GM18870 (cell line): ENCODE measurements around the gene SOCS1.

Experiments used
- ATAC-seq: cut with Tn5 transposase; IDR thresholded peaks from one replicate; pipeline ENCODE4 v1.9.1; 2021; ENCODE audit warnings: moderate library complexity; ENCODE audit not compliant: unreplicated experiment

Gene SOCS1

DNA sequence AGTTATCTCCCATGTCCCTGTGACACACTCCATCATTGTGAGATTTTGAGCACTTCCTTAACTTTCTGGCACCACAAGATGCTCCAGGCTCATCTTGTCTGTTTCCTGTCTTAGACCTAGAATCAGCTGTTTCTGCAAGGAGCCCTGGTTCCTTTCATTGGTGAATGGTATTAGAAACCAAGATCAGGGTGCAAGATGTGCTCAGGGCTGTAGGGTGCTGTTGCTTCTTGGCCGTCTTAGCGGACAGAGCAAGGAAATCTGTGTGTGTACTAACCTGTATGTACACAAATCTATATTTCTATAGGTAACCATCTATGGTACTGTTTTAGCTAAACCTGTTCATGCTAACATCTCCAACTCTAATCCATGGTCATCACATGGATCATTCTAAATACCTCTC lies 33.2 kb upstream of the SOCS1 start:
- no peak for ATAC-seq

DNA sequence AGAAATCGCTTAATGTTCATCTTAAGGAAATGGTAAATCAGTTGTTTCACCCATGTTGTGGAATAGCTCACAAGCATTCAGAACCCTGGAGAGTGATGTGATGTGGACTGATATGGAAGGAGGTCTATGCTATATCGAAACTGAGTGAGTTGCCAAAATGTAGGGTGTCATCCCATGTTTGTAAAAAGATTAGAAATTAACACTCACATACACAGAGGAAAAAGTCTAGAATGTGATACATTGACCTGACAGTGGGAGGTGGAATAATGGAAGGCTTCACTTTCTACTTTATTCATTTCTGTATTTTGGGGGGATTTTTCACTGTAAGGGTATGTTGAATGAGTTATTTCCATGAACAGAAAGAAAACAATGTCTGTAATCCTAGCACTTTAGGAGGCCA lies 29.8 kb upstream of the SOCS1 start:
- ATAC-seq = no peak

DNA sequence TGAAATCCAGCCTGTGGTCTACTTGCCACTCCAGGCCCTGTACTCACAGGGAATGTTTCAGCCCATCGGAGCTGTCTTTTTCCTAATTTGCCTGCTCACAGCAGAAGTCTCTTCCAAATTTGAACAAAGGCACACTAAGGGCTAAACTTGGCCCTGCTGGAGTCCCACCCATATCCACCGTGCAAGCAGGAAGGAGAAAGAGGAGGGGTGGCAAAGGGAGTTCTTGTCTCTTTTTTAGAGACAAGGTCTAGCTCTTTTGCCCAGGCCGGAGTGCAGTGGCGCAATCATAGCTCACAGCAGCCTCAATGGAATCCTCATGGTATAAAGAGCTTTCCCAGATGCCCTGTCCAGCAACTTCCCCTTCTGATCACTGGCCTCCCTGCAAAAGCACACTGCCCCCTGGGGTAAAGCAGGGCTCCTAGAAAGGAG lies 27.8 kb upstream of the SOCS1 start:
- no peak for ATAC-seq

DNA sequence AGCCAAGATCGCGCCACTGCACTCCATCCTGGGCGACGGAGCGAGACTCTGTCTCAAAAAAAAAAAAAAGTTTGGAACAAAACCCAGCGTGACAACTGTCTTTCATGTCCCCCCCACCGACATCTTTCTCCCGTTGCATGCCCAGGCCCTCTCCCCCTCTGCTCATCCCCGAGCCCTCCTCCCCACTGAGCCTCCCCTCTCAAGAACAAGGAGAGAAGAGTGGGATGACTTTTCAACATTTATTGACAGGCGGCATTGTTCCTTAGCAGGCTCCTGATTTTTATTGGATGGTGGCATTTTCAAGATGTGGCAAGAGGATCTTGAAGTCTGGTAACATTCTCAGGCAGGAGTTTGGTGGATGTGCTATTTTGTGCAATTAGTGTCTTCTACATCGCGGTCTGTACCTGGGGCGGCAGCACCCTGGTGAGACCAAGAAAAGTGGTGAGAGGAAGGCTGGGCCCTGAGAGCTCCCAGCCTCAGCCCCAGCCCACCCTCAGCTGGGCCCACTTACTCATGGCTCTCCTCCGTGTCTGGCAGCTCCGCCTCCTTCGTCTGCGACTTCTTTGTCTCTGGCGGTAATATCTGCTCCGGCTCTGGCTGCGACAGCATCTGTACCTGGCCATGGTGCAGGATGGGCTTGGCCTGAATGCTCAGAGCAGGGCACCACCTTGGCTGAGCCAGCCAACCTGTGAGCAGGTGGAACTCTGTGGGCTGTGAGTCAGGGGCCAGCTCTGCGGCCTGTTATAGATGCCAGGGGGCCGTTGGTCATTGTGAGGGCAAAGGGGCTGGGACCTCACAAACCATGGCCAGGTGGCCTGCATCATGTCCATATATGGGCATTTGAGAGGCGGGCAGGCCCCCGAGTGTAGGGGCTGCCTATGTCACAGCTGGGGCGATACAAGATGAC lies 24.9 kb upstream of the SOCS1 start, which contains the start of gene PRM1:
PRM1 (minus strand) TSS at position 715 of the 907 bp plus-strand sequence; CDS start at position 623, 92 bp downstream.
- ATAC-seq = no peak

DNA sequence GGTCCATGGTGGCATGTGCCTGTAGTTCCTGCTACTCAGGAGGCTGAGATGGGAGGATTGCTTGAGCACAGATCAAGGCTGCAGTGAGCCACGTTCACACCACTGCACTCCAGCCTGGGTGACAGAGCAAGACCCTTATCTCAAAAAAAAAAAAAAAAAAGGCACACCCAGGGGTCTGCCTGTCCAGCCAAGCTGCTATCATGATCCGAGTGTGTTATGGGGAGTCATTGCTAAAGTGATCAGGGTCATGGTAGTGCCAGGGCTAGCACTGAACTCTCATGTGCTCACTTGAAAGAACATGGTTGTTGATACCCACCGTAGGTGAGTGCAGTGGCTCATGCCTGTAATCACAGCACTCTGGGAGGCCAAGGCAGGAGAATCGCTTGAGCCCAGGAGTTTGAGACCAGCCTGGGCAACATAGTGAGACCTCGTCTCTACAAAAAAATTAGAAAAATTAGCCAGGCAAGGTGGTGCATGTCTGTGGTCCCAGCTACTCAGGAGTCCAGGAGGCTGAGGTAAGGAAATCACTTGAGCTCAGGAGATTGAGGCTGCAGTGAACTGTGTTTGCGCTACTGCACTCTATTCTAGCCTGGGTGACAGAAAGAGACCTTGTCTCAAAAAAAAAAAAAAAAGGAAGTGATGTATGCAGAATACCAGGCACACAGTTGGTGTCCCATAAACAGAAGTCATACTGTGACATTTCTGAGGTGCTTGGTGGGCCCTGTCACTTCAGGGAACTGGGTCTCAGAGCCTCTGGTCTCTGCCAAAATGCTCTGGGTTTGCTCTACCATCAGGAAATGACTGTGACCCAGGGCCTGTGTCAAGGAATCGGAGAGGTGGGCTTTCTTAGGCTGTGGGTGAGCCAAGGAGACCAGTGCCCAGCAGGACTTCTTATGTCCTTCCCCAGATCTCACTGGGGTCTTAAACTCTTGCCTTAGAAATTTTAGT lies 23.0 kb upstream of the SOCS1 start:
- no peak for ATAC-seq

DNA sequence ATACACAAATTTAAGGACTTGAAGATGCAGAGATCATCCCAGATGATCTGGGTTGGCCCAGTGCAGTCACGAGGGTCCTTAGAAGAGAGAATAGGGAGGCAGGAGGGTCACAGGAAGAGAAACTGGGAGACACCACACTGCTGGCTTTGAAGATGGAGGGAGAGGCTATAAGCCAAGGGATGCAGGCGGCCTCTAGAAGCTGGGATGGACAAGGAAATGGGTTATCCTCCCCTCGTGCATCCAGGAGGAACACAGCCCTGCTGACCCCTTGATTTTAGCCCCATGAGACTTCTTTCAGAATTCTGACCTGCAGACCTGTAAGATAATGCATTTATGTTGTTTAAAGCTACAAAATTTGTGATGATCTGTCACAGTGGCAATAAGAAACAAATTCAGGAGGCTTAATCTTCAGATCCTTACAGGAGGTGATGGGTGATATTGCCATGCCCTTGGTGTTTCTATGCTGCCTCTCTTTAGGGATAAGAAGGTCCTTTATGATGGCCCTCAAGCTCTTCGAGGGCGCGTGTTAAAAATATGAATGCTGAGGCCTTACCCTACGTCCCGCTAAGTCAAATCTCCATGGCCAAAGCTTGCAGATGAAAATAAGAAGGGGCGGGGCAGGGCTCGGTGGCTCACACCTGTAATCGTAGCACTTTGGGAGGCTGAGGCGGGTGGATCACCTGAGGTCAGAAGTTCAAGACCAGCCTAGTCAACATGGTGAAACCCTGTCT lies 21.8 kb upstream of the SOCS1 start:
- ATAC-seq = no peak

DNA sequence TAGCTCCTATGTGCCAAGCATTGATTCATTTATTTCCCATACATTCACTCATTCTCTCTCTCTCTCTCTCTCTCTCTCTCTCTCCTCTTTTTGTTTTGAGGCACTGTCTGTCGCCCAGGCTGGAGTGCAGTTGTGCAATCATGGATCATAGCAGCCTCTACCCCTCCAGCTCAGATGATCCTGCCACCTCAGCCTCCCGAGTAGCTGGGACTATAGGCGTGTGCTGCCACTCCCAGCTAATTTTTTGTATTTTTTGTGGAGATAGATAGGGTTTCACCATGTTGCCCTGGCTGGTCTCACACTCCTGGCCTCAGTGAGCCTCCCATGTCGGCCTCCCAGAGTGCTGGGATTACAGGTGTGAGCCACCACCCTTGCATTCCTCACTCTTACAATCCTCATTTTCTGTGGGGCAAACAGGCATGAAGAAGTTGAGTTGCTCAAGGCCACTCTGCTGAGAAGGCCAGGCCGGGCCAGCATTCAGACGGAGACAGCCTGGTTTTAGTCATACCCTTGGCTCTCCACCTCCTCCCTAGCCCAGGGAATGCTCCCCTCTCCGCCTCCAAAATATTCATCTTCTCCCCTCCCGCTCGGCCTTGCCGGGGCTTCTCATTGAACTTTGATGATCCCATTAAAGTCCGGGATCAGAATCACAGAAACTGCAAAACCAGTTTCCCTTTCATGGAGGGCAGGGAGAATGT lies 21.0 kb upstream of the SOCS1 start:
- ATAC-seq = no peak

DNA sequence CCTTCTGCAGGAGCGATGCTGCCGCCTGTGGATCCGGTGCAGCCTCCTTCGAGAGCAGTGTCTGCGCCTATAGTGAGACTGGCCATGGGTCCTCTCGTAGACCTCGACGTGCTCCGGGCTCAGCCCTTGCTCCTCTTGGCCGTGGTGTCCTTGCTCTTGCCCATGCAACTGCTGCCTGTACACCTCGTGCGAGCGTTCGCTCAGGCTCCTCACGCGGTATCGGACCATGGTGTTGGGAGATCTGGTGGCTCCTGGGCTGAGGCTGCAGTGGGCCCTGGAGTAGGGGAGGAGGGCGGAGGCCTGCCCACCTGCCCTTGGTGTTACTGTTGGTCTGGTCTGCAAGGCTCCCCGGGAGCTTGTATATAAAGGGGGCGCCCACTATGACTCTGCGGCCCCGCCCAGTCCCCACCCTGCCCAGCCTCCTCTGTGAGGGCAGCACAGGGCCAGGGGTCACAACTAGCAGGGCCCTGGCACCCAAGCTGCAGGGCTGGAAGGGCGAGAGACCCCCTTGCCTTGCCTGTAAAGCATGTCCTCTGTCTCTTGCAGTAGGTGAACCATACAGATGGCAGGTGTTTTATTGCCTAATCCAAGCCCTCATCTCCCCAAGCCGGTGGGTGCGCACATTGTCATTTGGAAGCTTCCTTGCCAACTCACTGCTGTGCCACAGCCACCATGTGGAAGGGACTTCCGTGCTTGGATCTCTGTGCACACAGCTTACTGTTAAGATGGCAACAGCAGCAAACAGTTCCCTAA lies 20.3 kb upstream of the SOCS1 start, which contains the start of gene PRM2:
PRM2 (minus strand) TSS at position 338 of the 753 bp plus-strand sequence; CDS start at position 228, 110 bp downstream.
- no peak for ATAC-seq

DNA sequence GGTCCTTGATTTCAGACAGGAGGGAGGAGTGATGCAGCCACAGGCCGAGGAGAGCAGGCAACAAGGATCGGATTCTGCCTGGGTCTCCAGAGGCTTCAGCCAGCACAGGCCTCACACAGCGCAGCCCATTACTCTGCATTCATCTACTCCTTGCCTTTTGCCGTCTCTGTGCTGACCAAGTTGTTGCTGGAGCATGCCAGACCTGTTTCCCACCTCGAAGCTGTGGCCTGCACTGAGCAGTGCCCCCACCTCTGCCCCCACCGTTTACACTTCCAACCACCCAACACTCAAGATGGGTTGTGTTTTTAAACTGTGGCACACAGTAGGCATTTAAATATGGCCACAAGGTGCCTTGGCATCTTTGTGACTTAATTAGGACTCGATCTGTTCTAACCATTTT lies 19.0 kb upstream of the SOCS1 start:
- no peak for ATAC-seq

DNA sequence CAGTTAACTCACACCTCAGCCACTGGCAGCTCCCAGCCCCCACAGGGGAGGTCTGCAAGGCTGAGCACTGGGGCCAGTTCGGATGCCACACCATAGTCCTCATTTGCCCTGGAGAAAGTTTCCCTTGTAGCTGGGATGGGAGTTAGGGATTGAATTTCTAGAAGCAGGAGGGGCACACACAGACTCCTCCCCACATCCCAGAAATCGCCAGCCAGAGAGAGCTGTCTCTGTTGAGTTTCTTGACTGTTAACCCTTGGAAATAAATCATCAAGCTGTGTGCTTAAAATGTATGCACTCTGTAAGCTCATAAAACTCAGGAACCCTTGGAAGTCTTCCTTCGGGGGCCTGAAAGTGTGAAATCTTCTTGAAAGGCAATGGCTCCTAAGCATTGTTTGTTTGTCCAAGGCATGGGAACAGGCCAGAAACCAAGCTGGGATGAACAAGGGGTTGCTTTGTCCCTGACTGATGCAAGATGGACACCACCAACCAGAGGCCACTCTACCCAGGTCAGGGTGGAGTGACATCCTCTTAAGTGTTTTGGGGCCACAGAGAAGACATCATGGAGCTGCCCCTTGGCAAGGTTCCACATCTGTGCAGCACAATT lies 17.8 kb upstream of the SOCS1 start:
- no peak for ATAC-seq

DNA sequence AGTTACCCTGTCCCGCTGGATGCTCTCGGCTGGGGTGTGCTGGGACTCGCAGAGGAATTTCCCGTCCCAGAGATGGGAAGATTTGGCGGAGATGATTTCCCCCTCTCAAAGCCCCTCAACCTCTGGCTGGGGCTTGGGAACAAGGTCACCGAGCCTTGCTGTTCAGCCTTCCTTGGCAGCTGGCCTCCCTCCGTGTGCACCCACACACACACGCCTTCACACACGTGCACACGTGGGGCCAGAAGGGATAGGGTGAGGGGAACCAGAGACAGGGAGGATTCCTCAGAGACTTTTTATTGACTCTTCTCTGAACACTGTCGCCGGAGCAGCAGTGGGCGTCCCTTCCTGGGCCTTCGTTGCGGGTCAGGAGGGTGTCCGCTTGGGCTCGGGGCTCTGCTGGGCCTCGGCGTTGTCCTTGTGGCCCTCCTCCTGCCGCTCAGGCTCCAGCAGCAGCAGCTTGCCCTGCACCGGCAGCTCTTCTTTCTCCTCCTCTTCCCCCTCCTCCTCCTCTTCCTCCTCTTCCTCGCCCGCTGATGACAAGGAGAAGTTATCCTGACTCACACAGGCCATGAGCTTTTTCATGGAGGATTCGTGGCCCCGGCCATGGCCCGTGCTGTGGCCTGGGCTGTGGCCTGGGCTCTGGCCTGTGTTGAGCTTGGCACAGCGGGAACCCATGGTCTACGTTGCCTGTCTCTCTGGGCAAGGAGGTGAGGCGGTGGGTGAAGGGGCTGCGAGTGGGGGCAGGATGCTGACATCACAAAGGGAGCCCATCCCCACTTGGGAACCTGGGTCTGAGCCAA lies 17.1 kb upstream of the SOCS1 start, which contains the start of gene PRM3:
PRM3 (minus strand) TSS at position 709 of the 800 bp plus-strand sequence; CDS start at position 675, 34 bp downstream.
- ATAC-seq = no peak

DNA sequence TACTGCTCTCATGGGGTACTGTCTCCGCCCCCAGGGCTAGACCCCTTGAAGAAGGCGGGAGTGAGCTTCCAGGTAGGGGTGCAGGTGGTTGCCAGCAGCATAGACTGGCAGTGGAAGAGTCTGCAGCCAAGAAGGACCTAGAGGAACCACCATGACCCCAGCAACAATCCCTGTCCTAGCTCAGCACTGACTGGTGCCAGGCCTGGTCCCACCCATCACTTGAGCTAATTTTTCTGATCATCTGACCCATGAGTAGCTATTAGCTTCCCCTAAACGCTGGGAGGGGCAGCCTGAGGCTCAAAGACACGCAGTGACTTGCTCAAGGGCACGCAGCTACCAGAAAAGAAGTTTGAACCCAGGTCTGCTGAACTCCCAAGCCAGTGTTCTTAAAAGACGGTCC lies 16.5 kb upstream of the SOCS1 start:
- ATAC-seq = no peak

DNA sequence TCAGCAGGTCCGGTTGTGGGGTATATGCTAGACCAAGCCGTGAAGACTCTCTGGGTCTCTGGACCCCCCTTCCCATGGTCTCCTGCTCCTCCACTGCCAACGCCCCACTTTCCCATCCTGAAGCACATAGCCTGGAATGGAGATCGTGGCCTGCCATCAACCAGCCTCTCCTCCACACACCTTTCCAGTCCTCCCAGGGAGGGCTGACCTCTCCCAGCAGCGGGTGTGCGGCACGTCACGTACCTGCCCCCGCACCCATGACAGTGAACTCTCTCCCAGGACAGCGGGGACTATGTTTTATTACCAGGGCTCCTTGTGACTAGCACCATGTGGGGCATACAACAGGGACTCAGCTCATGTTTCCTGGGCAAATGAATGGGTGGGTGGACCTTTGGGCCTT lies 15.6 kb upstream of the SOCS1 start:
- ATAC-seq = no peak

DNA sequence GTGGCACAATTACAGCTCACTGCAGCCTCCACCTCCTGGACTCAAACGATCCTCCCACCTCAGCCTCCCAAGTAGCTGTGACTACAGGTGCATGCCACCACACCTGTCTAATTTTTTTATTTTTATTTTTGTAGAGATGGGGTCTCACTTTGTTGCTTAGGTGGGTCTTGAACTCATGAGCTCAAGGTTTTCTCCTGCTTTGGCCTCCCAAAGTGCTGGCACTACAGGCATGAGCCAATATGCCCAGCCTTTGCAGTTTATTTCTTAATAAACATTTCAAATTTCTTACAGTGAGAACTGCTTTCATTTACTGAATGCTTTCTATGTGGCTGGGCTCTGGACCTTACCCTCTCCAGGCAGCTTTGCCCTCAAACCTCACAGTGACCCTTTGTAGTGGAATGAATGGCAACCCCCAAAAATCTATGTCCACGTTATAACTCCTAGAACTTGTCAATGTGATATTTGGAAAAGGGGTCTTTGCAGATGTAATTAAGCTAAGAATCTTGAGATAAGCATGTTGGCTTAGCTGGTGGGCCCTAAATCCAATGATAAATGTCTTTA lies 14.7 kb upstream of the SOCS1 start:
- ATAC-seq = no peak

DNA sequence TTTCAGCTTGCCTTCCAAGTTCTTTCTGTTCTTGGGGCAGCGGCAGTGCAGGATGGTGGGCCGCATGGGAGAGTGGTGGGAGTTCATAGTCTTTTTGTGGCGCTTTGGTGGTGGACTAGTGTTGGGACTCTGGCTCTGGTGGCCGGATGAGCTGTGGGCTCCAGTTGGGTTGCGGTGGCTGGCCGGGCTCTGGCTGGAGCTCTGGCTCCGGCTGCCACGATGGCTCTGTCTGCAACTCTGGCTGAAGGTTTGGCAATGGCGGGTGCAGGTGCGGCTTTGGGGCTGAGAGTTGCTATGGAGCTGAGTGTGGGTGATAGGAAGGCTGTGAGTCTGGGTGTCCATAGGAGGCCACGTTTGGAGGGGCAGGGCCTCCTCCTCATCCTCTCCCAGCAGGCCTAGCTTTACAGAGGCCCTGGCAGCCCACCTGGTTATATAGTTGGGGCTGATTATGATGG lies 12.9 kb upstream of the SOCS1 start, which contains the start of gene TNP2:
TNP2 (minus strand) TSS at position 405 of the 455 bp plus-strand sequence; CDS start at position 342, 63 bp downstream.
- ATAC-seq = no peak

DNA sequence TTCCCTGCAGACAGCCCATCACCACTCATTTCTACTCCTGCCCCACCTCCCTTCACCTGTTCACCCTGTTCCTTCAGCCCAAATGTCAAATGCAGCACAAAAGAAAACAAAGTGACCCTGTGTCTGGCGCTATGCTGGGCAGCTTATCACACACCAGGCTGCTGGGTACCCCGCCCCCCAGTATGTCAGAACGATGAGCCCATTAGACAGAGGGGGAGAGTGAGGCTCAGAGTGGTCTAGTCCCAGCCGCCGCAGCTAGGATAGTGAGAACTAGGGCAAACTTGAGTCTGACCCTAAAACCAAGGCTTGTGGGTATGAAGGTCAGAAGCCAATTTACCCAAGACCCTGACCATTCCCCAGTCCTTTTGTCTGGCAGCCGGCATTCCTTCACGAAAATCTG lies 9.1 kb upstream of the SOCS1 start:
- no peak for ATAC-seq

DNA sequence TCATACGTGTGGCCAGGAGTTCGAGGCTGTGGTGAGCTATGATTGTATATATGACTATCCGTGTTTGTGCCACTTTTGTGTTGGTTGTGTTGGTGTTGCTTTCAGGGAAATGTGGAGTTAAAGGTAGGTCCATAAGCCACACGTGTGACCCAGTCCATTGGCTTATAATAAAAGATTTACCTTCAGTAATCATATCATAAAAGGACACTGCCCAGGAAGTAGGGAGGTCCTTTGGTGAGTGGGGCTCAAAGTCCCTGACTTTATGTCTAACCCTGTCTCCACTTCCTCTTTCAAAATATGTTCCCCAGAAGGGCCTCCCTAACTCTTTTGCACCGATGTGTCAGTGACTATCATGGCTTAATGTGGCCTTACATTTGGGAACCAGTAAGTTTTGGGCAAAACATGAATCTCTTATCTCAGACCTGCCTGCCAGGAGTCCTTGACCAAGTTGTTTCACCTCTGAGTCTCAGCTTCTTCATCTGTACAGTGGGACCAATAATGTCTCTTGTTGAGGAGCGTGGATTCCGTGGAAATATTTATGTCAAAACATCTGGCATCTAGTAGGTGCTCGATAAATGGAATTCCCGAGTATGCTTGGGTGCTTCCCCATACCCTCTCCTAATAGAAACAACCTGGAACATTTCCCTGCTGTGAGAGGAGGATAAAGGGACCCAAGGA lies 8.3 kb upstream of the SOCS1 start:
- ATAC-seq = no peak
